Daoy (cell line): Measurements from ENCODE around the gene VAMP2. TPM values are rescaled to one million over a fixed set of nuclear protein-coding genes. Genes with fewer than 3 reads are reported as not detected.

Source experiments
- total RNA-seq: library from RNA; depleted of rRNA; stranded (reverse); fragments of >200 nt; shearing (Covaris generic); gene quantifications from 2 replicates; pipeline ENCODE4 v1.2.3, GENCODE V29; 2014; rRNA removed

VAMP2 gene
- total RNA-seq, 1 experiment from 2014 or later: 2.7 TPM

Other genes starting within 250 kb of the VAMP2 start
- gene RNF227, start 246.7 kb downstream of the VAMP2 start, total RNA-seq: 0.54 and 1.6 TPM in 2 replicates
- gene KCNAB3, start 233.1 kb downstream of the VAMP2 start, total RNA-seq: 0.29 and 2.5 TPM in 2 replicates
- gene TRAPPC1, start 231.0 kb downstream of the VAMP2 start, total RNA-seq: 5.4 and 13.1 TPM in 2 replicates
- gene CNTROB, start 230.7 kb downstream of the VAMP2 start, total RNA-seq: 14.9 and 22.0 TPM in 2 replicates
- under 0.01 TPM in 1 of 2 replicates, not detected in the other for gene GUCY2D, start 160.3 kb downstream of the VAMP2 start, total RNA-seq
- not detected in 2 replicates for gene ALOX15B, start 123.9 kb downstream of the VAMP2 start, total RNA-seq
- gene ALOX12B, start 75.2 kb downstream of the VAMP2 start, total RNA-seq: not detected in 2 replicates
- 0.03 TPM in 1 of 2 replicates, not detected in the other for gene ALOXE3, start 44.4 kb downstream of the VAMP2 start, total RNA-seq
- 0.40 and 0.92 TPM in 2 replicates for gene HES7, start 38.8 kb downstream of the VAMP2 start, total RNA-seq
- 0.74 and 1.9 TPM in 2 replicates for gene PER1, start 10.5 kb downstream of the VAMP2 start, total RNA-seq
- gene TMEM107, start 13.4 kb upstream of the VAMP2 start, total RNA-seq: 23.4 TPM in 2 replicates
- 3.3 and 3.6 TPM in 2 replicates for gene BORCS6, start 27.2 kb upstream of the VAMP2 start, total RNA-seq
- gene AURKB, start 47.6 kb upstream of the VAMP2 start, total RNA-seq: 105 and 136 TPM in 2 replicates
- 1.7 and 1.8 TPM in 2 replicates for gene CTC1, start 85.1 kb upstream of the VAMP2 start, total RNA-seq
- gene PFAS, start 86.3 kb upstream of the VAMP2 start, total RNA-seq: 35.1 and 37.1 TPM in 2 replicates
- gene RANGRF, start 125.7 kb upstream of the VAMP2 start, total RNA-seq: 6.9 and 10.6 TPM in 2 replicates
- gene SLC25A35, start 132.5 kb upstream of the VAMP2 start, total RNA-seq: 0.63 and 0.86 TPM in 2 replicates
- gene ARHGEF15, start 147.3 kb upstream of the VAMP2 start, total RNA-seq: not detected in 2 replicates
- gene ODF4, start 176.9 kb upstream of the VAMP2 start, total RNA-seq: not detected in 2 replicates
- 4,153 and 4,235 TPM in 2 replicates for gene RPL26, start 220.2 kb upstream of the VAMP2 start, total RNA-seq
- not detected in 2 replicates for gene RNF222, start 234.9 kb upstream of the VAMP2 start, total RNA-seq